NCI-H345 (cell line): Measurements from ENCODE around the gene LRRC61.
A peak's percentile ranks its signal among the peaks of the same experiment; 100 is the strongest.

Source experiments
- DNase-seq: peaks from one replicate; lab custom pipeline; 2025; lab: John Stamatoyannopoulos, UW

LRRC61 gene

DNA sequence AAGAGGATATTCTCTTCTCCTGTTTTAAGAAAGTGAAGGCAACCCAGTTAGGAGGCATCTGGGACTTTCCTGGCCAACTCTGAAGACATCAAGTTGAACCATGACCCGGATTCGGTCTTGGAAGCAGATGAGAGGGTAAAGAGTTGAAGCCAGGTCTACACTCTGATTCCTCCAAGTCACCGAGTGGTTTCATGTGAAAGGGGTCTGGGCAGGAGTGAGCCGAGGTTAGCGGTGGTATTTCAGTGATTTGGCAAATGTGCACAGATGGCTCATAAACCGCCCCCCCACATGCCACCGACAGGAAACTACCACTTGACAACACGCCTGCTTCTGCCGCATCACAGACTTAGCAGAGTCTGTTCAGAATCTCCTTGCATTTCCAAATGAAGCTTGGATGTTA lies 34.1 kb downstream of the LRRC61 start:
- no peak for DNase-seq

DNA sequence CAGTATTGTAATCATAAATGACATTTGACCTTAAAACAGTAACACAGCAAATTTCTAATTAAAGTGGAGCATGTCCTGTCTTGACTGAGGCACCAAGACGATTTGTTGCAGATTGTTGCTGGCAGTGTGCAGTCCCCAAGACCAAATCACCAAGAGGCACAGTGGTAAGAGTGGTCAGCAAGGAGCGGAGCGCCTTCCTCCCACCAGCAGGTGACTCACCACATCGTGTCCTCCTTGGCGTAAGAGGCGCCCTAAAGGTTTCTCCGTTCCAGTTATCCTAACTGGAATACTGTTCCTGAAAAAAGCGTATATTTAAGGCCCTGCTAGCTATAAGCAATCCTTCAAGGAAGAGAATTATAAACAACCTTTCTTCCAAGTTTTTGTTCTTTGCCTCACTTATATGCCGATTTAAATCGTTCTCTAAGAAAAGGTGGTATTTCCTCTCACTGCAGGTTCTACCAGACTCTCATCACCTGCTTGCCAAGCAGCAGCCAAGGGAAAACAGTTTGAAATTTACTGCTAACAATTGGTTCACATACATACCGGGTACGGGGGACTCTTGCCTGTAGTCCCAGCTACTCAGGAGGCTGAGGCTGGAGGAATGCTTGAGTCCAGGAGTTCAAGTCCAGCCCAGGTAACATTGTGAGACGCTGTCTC lies 34.7 kb downstream of the LRRC61 start:
- no peak for DNase-seq

DNA sequence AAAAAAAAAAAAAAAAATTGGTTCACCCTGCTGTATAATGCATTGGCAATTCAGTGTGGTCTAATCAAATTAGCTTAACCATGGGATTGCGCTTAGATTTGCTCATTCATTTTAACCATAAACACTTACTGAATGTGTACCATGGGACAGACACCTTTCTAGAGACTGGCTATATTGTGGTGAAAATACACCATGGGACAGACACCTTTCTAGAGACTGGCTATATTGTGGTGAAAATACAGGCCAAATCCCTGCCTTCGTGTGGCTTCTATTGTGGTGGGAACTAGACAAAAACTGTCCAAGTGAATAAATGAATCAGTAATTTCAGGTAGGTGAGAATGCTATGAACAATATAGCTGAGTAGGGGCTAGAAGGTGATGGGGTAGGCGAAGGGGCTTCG lies 35.3 kb downstream of the LRRC61 start:
- no peak for DNase-seq

DNA sequence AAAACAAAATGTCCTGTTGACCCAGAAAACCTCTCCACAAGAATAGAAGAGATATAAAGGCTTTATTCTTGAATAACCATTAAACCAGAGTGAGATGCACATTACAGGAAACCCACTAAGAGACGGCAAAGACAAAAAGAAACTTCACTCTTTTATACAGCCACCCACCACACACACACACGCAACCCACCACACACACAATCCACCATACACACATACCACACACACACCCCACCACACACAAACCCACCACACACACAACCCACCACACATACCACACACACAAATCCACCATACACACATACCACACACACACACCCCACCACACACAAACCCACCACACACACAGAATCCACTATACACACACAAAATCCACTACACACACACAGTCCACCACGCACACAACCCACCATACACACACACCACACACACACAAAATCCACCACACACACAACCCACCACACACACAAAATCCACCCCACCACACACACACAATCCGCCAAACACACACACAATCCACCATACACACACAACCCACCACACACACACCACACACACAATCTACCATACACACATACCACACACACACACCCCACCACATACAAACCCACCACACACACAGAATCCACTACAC lies 36.0 kb downstream of the LRRC61 start:
- DNase-seq = no peak

DNA sequence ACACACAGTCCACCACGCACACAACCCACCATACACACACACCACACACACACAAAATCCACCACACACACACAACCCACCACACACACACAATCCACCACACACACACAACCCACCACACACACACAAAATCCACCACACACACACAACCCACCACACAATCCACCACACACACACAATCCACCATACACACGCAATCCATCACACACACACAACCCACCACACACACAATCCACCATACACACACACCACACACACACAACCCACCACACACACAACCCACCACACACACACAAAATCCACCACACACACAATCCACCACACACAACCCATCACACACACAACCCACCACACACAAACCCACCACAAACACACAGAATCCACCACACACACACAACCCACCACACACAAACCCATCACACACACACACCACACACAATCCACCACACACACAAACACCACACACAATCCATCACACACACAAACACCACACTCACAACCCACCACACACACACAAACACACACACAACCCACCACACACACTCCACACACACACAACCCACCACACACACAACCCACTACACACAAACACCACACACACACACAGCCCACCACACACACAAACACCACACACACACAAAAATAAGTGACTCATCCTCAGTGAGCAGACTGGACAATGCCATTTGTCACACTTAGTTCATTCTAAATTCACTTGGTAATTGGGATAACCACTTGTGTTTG lies 36.6 kb downstream of the LRRC61 start:
- no peak for DNase-seq

DNA sequence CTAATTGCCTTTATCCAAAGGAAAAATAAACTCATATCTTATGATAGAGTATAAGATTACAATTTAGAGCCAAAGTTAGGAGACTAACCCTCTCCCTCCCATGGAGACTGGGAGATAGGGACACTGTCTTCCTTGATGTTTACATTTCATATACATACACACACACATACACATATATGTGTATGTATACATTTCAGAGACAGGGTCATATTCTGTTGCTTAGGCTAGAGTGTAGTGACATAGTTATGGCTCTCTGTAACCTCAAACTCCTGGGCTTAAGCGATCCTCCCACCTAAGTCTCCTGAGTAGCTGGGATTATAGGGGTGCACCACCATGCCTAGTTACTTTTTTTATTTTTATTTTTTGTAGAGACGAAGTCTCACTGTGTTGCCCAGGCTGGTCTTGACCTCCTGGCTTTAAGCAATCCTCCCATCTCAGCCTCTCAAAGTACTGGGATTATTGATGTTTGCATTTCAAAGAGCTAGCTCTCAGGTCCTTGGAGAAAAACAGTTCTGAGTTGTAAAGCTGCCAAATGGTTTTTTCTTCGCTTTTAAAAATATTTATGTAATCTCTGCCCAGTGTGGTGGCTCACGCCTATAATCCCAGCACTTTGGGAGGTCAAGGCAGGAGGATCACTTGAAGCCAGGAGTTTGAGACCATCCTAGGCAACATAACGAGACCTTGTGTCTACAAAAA lies 37.4 kb downstream of the LRRC61 start:
- DNase-seq = no peak

DNA sequence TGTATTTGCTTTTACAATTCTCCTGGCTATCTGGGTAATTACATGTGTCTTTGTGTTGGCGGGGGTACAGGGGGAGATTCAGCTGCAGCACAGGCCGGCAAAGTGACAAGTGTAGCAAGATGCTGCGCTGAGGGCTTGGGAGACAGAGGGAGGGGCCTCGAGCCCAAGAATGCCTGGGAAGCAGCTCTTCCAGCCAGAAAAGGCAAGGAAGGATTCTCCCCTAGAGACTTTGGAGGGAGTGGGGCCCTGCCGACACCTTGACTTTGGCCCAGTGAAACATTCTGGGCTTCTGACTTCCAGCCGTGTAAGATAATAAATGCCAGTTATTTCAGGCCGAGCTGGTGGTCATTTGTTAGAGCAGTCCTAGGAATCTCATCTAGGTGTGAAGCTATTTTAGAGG lies 38.2 kb downstream of the LRRC61 start:
- DNase-seq = no peak

DNA sequence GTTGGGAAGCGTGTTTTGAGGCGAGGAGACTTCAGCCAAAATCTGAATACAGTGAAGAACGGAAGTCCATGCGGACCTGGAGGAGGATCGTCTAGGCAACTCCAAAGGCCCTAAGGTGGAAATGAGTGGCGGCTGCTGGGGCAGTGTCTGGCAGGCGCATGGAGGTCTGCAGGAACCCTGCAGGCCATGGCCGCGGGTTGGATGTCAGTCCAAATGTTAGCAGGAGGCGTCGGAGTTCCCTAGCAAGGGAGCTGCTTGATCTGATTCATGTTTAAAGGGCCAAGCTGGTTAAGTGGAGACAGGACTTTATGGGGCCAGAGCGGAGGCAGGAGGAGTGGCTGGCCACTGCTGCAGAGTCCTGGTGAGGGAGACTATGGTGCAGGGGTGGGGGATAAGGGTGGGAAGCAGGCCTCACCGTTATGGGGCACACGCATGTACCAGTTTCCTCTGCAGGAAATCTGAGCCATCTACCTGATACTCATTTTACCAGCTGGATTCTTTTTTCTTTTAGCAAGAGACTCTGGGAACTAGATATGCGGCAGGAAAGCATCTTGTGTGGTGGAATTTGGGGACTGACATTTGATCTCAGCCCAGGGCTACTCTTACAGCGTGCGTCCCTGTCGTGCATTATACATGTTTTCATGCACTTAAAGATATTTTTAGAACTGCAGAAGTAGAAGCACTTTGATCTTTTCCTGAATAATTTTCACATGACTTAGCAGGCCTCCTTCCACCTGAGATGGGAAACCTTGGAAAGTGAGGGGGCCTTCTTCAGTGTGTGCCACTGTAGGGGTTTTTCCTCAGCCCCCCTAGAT lies 38.9 kb downstream of the LRRC61 start:
- DNase-seq = no peak

DNA sequence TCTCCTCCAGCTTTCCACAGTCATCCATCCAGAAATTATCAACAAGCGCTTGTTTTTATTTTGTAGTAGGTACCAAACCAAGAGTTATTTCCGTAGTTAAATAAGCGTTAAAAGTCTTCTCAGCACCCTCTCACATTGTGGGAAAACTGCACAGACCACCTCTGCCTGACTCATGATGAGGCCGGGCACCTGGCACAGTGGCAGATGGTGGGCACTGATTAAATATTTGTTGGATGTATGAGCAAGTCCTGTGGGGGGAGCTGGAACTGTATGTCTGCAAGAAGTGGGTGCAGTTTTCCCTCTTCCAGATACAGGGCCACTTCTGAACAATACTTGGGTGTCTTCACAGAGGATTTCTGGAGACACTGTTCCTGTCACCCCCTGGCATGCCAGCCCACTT lies 40.2 kb downstream of the LRRC61 start:
- no peak for DNase-seq

DNA sequence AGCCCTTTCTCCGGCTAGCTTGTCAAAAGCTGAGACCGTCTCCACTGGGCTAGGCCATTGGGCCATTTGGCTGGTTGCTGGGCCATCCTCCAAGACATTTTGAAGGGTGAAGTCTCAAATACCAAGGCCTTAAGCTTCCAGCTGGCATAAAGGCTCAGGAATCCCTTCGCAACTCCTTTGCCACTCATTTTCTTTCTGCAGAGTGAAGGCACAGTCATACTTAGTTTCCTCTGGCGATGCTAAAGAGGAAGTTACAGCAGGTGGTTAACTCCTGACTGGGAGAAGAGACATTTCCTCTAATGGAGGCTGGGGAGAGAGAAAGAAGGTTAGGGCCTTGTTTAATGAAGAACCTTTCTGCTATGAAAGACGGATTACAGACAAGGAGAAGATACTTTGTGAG lies 40.7 kb downstream of the LRRC61 start:
- no peak for DNase-seq

DNA sequence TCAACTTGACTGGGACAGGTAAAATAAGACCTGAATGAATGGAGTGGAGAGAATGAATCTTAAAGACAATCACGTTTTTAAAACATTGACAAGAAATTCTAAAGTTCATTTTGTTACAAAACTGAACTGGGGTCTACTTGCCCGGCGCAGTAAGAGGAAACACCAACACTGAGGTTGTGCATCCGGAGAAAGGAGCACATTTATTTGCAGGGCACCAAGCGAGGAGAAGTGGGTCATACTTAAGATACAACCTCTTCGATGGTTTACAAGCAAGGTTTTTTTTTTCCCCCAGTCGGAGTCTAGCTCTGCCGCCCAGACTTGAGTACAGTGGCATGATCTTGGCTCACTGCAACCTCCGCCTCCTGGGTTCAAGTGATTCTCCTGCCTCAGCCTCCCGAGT lies 42.0 kb downstream of the LRRC61 start:
- DNase-seq = no peak

DNA sequence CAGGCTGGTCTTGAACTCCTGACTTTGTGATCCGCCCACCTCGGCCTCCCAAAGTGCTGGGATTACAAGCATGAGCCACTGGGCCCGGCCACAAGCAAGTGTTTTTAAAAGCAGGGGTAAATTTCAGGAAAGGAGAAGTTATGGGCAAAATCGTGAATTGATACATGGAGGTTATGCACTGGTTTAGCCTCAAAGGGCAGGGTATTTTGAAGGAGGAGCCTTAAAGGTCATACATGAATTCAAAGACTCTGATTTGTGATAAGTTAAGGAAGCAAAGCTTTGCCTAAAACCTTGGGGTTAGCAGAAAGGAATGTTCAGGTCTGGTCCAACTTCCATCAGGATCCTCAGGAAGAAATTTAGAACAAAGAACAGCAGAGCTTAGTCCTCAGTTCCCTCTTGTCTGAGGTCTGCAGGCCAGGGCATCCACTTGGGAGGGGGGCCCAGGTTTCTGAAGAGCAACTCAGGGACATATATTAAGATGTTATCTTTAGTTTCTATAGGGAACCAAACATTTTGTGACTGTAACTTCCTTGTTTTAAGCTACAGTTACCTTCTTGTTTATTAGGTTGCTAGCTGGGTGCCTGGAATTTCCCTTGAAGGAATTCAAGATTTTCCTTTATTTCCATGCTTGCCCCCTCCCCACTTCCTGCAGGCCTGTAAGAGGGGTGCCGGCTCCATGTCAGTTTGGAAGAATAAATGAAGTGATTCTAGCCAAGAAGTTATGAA lies 42.7 kb downstream of the LRRC61 start:
- DNase-seq = no peak

DNA sequence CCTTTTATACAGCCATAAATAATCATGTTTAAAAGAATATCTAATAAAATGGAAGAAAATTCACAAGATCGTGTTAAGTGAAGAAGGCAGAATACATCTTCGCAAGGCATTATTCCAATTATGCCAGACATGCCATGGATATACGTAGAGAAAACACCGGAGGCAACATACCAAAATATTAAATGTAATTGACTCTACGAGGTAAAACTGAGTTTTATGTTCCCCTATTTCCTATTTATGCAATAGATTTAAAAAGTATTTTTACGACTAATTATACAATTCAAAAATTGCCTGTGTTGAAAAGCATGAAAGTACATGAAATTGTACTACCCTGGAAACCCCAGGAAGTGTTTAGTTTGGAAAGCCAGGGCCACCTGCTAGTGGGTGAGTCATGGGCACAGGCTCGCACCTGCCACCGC lies 44.5 kb downstream of the LRRC61 start:
- no peak for DNase-seq

DNA sequence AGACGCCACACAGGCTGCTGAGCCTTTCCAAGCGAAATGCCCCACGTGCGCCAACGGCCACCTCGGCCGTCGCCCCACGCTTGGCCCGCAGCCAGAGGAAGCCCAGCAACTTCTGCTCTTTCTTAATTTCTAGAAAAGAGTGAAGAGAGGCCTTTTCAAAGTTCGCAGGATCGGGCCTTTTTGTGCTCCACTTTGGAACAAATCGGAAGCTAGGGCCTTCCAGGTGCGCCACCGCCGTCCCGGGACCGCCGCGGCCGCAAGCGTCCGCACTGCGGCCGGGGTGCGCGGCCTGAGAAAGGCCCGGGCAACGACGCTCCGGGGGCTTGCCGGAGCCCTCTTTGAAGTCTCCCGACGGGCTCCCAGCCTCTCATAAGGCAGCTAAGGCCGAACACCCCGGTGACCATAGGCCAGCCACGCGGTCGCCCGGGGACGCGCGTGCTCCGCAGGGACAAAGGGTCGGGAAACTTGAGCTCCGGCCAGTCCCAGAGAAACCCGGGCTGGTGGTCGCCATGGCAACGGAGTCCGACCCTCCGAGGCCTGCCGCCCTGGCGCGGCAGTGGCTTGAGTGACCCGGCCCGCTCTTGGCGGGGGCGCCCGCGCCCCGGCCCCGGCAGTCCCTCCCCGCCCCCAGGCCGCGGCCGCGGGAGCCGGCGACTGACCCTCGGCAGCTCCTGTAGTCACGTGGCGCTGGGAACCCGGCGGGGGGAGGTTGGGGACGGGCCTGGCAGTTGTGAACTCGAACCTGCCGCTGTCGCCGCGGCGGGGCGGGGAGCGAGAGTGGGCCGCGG lies 45.1 kb downstream of the LRRC61 start, which contains the start of gene REPIN1:
REPIN1 (plus strand) TSS at position 727 of the 788 bp plus-strand sequence. CDS start 890 bp downstream, outside the sequence.
- DNase-seq = peak; percentile 88

DNA sequence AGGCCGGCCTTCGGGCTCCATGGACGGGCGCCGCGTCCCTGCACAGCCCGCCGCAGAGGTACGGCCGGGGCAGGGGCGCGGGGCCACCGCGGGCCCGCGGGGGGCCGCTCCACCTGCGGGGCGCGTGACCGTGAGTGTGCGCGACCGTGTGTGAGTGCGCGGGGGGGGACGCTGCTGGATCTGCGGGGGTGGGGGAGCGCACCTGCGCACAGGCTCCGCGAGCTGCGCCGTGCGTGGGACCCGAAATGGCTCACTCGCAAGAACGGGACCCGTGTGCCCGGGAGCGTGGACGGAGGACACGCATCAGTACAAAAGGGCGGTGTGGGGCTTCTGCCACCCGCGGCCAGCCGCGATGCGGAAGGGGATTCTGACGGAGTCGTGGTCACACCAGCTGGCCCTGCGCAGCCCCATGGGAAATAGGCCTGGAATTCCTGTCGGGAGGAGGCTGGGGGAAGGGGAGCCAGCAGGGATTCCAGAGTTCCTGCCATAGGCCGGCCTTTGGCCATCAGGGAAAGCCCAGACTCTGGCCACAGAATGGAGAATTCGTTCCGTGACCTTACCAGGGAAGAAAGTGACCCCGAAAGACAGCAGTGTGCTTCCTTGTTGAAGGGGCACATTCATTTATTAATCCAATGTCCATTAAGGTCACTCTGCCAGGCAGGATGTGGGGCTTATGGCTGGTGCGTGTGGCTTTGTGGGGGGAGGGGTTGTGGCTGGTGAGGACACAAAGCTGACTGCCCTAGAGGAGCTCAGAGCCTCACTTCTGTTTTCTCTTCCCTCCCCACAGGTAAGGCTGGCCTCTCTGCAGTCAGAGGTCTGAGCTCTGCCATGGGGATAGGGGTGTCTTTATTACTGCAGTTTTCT lies 46.0 kb downstream of the LRRC61 start:
- DNase-seq = peak; percentile 58

DNA sequence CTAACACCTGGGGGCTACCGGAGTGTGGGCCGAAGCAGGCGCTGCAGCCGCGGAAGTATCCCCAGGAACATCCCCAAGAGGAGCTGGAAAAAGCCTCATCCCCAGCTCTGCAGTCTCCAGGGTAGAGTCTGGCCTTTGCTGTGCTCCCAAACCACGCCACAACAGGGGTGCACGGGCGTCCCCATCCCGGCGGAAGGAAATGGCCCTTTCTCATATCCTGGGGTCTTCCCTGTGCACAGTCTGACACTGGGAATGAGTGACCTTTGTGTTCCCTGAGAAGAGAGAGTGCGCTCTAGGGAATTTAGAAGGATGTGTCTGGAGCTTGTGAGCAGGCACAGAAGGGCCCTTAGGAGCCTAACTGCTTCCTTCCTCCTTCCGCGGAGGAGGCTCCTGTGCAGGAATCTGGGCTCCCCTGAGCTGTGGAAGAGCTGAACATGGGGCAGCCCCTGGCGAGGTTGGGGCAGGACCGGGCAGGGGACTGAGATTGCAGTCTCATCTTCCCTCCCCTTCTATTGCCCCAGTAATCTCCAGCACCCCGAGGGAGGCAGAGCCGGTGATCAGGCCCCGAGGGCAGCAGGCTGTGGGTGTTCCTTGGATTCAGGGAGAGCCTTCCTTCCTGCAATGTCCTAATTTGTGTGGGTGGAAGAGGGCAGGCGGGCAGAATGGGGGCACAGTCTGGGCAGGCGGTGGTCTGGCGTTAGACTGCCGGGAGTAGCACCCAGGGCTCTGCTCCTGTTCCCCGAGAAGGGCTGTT lies 46.8 kb downstream of the LRRC61 start:
- DNase-seq = no peak

DNA sequence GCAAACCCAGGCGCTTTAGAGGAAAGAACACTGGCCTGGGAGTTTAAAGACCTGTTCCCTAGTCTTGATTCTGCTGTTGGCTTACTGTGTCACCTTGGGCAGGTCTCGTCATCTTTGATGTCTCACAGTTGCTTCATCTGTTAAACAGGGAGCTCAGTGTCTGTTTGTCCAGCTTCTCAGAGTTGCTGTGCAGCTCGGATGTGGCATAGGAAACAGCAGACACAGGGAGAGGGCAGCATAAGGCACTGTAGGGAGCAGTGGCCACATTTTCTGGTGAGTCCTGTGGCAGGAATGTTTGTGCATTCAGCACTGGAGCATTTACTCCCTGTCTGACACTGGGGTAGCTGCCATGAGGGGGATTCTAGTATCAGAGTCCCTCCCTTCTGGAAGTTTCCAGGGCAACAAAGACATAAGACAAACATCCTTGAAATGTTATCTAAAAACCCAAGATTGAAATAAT lies 47.5 kb downstream of the LRRC61 start:
- no peak for DNase-seq
